GM19023 (cell line): Measurements from ENCODE around the gene FAF1.
"Not testable (repeated sequence)": the region's sequence is repeated elsewhere in the genome, so short reads cannot be mapped to it uniquely, and the experiment has no call there.

Source experiments
- ATAC-seq: cut with Tn5 transposase; IDR thresholded peaks from one replicate; pipeline ENCODE4 v1.9.1; 2021; ENCODE audit warnings: mild to moderate bottlenecking, moderate library complexity; ENCODE audit not compliant: unreplicated experiment

The FAF1 gene

GRCh38 chr1:50858761-50859160 lies 101.3 kb downstream of the FAF1 start:
- ATAC-seq: no peak

GRCh38 chr1:50857702-50858101 lies 102.4 kb downstream of the FAF1 start:
- no peak for ATAC-seq

- no peak for ATAC-seq
Measured at GRCh38 chr1:50853325-50853724, 106.7 kb downstream of the FAF1 start.

- ATAC-seq: no peak
Measured at GRCh38 chr1:50852889-50853288, 107.2 kb downstream of the FAF1 start.

GRCh38 chr1:50851466-50851865 lies 108.6 kb downstream of the FAF1 start:
- no peak for ATAC-seq

- ATAC-seq: no peak
Measured at GRCh38 chr1:50851034-50851433, 109.0 kb downstream of the FAF1 start.

GRCh38 chr1:50847303-50847702 lies 112.8 kb downstream of the FAF1 start:
- no peak for ATAC-seq

- ATAC-seq: no peak
Measured at GRCh38 chr1:50846224-50846839, 113.7 kb downstream of the FAF1 start.

GRCh38 chr1:50841791-50842387 lies 118.2 kb downstream of the FAF1 start:
- no peak for ATAC-seq

- no peak for ATAC-seq
Measured at GRCh38 chr1:50836117-50836516, 124.0 kb downstream of the FAF1 start.

- no peak for ATAC-seq
Measured at GRCh38 chr1:50833216-50833615, 126.9 kb downstream of the FAF1 start.

GRCh38 chr1:50832167-50832566 lies 127.9 kb downstream of the FAF1 start:
- ATAC-seq: no peak

GRCh38 chr1:50831300-50832061 lies 128.6 kb downstream of the FAF1 start:
- ATAC-seq: no peak

GRCh38 chr1:50830621-50831020 lies 129.4 kb downstream of the FAF1 start:
- no peak for ATAC-seq

GRCh38 chr1:50829014-50829958 lies 130.8 kb downstream of the FAF1 start:
- ATAC-seq: no peak

- ATAC-seq: no peak
Measured at GRCh38 chr1:50827546-50827945, 132.5 kb downstream of the FAF1 start.

GRCh38 chr1:50826792-50827191 lies 133.3 kb downstream of the FAF1 start:
- not testable (repeated sequence) for ATAC-seq

GRCh38 chr1:50822035-50822776 lies 137.9 kb downstream of the FAF1 start:
- ATAC-seq: no peak

- no peak for ATAC-seq
Measured at GRCh38 chr1:50820545-50820944, 139.5 kb downstream of the FAF1 start.

- ATAC-seq: no peak
Measured at GRCh38 chr1:50812346-50812745, 147.7 kb downstream of the FAF1 start.
